ENCODE results near the gene CPEB3. TPM values are rescaled to one million over a fixed set of nuclear protein-coding genes. Genes with fewer than 3 reads are reported as not detected.

Gene CPEB3
- total RNA-seq, 1 donor = 0.43 TPM

- peak overlapping the region; percentile 26 for H3K4me3 ChIP-seq (ENCODE audit: low read depth, low read length)
- no peak for TF ChIP-seq CTCF (IDR thresholded peaks at IDR 0.05; ENCODE audit: insufficient read depth, low read depth, low read length)
- peak; percentile 26 for DNase-seq (ENCODE audit: low read depth)
Observed at GRCh38 chr10:92242910-92243671, 47.8 kb downstream of the CPEB3 start.

GRCh38 chr10:92242380-92242779 lies 48.5 kb downstream of the CPEB3 start:
- no peak overlapping the region for H3K4me3 ChIP-seq (ENCODE audit: low read depth, low read length)
- no peak for TF ChIP-seq CTCF (IDR thresholded peaks at IDR 0.05; ENCODE audit: insufficient read depth, low read depth, low read length)
- no peak for DNase-seq (ENCODE audit: low read depth)

- no peak for TF ChIP-seq CTCF (IDR thresholded peaks at IDR 0.05; ENCODE audit: insufficient read depth, low read depth, low read length)
- peak overlapping the region; percentile 78 for H3K4me3 ChIP-seq (ENCODE audit: low read depth, low read length)
- no peak for DNase-seq (ENCODE audit: low read depth)
Observed at GRCh38 chr10:92241501-92241900, 49.4 kb downstream of the CPEB3 start.

- TF ChIP-seq CTCF (IDR thresholded peaks at IDR 0.05; ENCODE audit: insufficient read depth, low read depth, low read length) = no peak
- no peak for DNase-seq (ENCODE audit: low read depth)
- H3K4me3 ChIP-seq (ENCODE audit: low read depth, low read length) = peak overlapping the region; percentile 78
Observed at GRCh38 chr10:92241158-92241500, 49.7 kb downstream of the CPEB3 start.

GRCh38 chr10:92240289-92241157 lies 50.4 kb downstream of the CPEB3 start:
- peak; percentile 74 for DNase-seq (ENCODE audit: low read depth)
- peak overlapping the region; percentile 78 for H3K4me3 ChIP-seq (ENCODE audit: low read depth, low read length)
- no peak for TF ChIP-seq CTCF (IDR thresholded peaks at IDR 0.05; ENCODE audit: insufficient read depth, low read depth, low read length)

- peak overlapping the region; percentile 78 for H3K4me3 ChIP-seq (ENCODE audit: low read depth, low read length)
- TF ChIP-seq CTCF (IDR thresholded peaks at IDR 0.05; ENCODE audit: insufficient read depth, low read depth, low read length) = no peak
- peak; percentile 26 for DNase-seq (ENCODE audit: low read depth)
Observed at GRCh38 chr10:92239600-92240288, 51.1 kb downstream of the CPEB3 start.
